ENCODE measurements around the gene MAP4K4. TPM values are rescaled to one million over a fixed set of nuclear protein-coding genes. Genes with fewer than 3 reads are reported as not detected.

The MAP4K4 gene
- total and polyA plus RNA-seq, 2 experiments from 2014 or later = 59.1 to 84.4 TPM

DNA sequence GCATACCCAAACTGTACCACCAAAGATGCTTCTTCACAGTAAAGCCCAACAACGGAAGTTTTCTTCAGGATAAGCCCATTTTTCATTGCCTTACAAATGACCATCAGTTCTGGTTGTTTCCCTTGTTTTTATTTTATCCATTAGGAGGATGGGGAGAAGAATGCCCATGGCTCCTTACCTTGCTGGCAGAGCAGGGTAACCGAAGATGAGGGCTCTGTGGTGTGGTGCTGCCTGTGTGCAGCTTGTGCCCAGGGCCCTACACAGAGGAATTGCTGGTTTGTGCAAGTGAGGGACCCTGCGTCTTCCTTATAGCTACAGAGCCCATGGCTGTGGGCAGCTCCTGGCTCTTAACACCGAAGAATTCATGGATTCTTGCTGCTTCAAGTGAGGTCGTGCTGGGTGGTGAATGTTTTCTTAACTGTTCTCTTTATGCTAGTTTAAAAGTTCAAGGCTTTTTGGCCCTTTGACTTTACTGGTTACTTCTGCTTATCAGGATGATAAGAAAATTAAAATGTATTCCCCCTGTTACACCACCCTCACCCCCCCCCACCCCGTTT is 110.6 kb downstream of the MAP4K4 start:
- Histone ChIP-seq H2AFZ (no peak overlapping the region), H3K9me2 (replicated peaks; ENCODE audit: insufficient read depth) (no peaks in the 10 kb centered on the region), H3K4me2 (no peak overlapping the region), H3K36me3 (replicated peaks; ENCODE audit: insufficient read depth, low read depth) (no peaks in the 10 kb centered on the region), H3K27me3 (no peaks in the 10 kb centered on the region), H3K9me3 (ENCODE audit: low read depth) (no peaks in the 10 kb centered on the region), H3K79me2 (peaks cover 86% of the 10 kb centered on the region), H3K4me1 (ENCODE audit: insufficient read depth) (peaks cover 40% of the 10 kb centered on the region), H3K4me3 (no peak overlapping the region), H4K20me1 (ENCODE audit: insufficient read depth, poor library complexity, severe bottlenecking) (peaks cover 17% of the 10 kb centered on the region), H3K27ac (peak overlapping the region; percentile 92)
- no peak for DNase-seq (ENCODE audit: low spot score)
- WGBS (ENCODE audit: low lambda C conversion rate, missing lambda C conversion rate) = 70% methylated on average over 6 of the region's 6 CpGs
- TF ChIP-seq EZH2phosphoT487 (IDR thresholded peaks at IDR 0.05; ENCODE audit: low read depth, severe bottlenecking, unreplicated experiment) = no peak
- no peak for TF ChIP-seq EZH2 (IDR thresholded peaks at IDR 0.05; ENCODE audit: borderline replicate concordance)

DNA sequence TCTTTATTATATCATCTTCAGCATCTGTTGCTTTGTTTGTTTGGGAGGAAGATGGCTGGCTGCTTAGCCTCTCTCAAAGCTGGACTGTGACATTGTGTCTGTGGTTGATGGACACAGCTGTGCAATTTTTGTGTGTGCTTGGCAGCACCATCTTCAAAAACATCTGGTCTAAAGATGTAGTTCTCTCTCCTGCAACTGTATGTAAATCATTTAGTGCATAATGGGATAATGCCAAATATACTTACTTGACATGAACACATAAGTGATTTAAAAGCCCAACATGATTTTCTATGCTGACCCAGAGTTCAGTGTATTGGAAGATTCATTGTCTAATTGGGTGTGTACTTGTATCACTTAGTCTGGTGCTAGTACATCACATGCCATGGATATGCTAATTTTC is 112.2 kb downstream of the MAP4K4 start:
- no peaks in the 10 kb centered on the region for H3K36me3 ChIP-seq (replicated peaks; ENCODE audit: insufficient read depth, low read depth)
- no peak for DNase-seq (ENCODE audit: low spot score)
- TF ChIP-seq EZH2phosphoT487 (IDR thresholded peaks at IDR 0.05; ENCODE audit: low read depth, severe bottlenecking, unreplicated experiment) (no peak), EZH2 (IDR thresholded peaks at IDR 0.05; ENCODE audit: borderline replicate concordance) (no peak)
- TF ChIP-seq, protein P1, sequence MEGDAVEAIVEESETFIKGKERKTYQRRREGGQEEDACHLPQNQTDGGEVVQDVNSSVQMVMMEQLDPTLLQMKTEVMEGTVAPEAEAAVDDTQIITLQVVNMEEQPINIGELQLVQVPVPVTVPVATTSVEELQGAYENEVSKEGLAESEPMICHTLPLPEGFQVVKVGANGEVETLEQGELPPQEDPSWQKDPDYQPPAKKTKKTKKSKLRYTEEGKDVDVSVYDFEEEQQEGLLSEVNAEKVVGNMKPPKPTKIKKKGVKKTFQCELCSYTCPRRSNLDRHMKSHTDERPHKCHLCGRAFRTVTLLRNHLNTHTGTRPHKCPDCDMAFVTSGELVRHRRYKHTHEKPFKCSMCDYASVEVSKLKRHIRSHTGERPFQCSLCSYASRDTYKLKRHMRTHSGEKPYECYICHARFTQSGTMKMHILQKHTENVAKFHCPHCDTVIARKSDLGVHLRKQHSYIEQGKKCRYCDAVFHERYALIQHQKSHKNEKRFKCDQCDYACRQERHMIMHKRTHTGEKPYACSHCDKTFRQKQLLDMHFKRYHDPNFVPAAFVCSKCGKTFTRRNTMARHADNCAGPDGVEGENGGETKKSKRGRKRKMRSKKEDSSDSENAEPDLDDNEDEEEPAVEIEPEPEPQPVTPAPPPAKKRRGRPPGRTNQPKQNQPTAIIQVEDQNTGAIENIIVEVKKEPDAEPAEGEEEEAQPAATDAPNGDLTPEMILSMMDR (IDR thresholded peaks at IDR 0.05; ENCODE audit: poor library complexity) = no peak
- H2AFZ ChIP-seq = no peak overlapping the region
- H3K4me3 ChIP-seq = no peak overlapping the region
- no peaks in the 10 kb centered on the region for H3K27me3 ChIP-seq
- H3K4me1 ChIP-seq (ENCODE audit: insufficient read depth) = peaks cover 25% of the 10 kb centered on the region
- no peak overlapping the region for H3K4me2 ChIP-seq
- no peaks in the 10 kb centered on the region for H3K9me3 ChIP-seq (ENCODE audit: low read depth)
- H4K20me1 ChIP-seq (ENCODE audit: insufficient read depth, poor library complexity, severe bottlenecking) = peaks cover 16% of the 10 kb centered on the region
- H3K27ac ChIP-seq = peak overlapping the region; percentile 11
- H3K79me2 ChIP-seq = peaks cover 86% of the 10 kb centered on the region
- no peaks in the 10 kb centered on the region for H3K9me2 ChIP-seq (replicated peaks; ENCODE audit: insufficient read depth)

DNA sequence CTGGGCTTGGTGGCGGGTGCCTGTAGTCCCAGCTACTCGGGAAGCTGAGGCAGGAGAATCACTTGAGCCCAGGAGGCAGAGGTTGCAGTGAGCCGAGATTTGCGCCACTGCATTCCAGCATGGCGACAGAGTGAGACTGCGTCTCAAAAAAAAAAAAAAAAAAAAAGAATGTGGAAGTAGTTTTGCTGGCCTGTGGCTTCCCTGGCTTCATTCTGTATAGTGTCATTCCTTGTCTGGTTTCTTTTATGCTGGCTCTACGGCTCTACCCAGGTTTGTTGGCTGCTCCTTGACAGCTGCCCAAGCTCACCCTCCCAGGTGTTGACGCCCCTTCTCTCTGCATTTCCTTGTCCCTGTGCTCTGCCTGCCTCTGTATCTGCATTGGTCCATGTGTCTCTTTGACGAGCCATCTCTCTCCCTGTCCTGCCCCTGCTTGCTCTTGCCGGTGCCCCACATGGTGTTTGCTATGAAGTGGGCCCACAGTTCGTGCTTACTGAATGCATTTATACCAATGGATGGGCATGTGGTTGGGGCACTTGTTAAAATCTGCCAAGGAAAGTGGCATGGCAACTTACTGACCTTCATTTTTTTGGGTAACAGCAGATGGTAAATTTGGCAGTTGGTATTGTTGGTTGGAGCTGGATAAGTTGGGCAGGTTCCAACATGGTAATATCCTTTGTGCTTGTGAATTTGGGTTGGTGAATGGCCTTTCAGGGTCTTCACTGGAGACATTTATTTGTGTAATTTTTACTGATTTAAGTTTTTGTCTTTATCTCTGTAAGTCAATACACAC is 113.9 kb downstream of the MAP4K4 start:
- peaks cover 13% of the 10 kb centered on the region for H4K20me1 ChIP-seq (ENCODE audit: insufficient read depth, poor library complexity, severe bottlenecking)
- WGBS (ENCODE audit: low lambda C conversion rate, missing lambda C conversion rate) = 89% methylated on average over 11 of the region's 11 CpGs
- peaks cover 17% of the 10 kb centered on the region for H3K4me1 ChIP-seq (ENCODE audit: insufficient read depth)
- no peak overlapping the region for H3K27ac ChIP-seq
- DNase-seq (ENCODE audit: low spot score) = no peak
- H2AFZ ChIP-seq = no peak overlapping the region
- no peak overlapping the region for H3K4me3 ChIP-seq
- H3K27me3 ChIP-seq = no peaks in the 10 kb centered on the region
- peaks cover 100% of the 10 kb centered on the region for H3K79me2 ChIP-seq
- no peaks in the 10 kb centered on the region for H3K9me3 ChIP-seq (ENCODE audit: low read depth)
- H3K9me2 ChIP-seq (replicated peaks; ENCODE audit: insufficient read depth) = no peaks in the 10 kb centered on the region
- no peak overlapping the region for H3K4me2 ChIP-seq
- no peaks in the 10 kb centered on the region for H3K36me3 ChIP-seq (replicated peaks; ENCODE audit: insufficient read depth, low read depth)
- no peak for TF ChIP-seq EZH2phosphoT487 (IDR thresholded peaks at IDR 0.05; ENCODE audit: low read depth, severe bottlenecking, unreplicated experiment)
- TF ChIP-seq, protein P1 (IDR thresholded peaks at IDR 0.05; ENCODE audit: poor library complexity) = no peak
- no peak for TF ChIP-seq EZH2 (IDR thresholded peaks at IDR 0.05; ENCODE audit: borderline replicate concordance)

DNA sequence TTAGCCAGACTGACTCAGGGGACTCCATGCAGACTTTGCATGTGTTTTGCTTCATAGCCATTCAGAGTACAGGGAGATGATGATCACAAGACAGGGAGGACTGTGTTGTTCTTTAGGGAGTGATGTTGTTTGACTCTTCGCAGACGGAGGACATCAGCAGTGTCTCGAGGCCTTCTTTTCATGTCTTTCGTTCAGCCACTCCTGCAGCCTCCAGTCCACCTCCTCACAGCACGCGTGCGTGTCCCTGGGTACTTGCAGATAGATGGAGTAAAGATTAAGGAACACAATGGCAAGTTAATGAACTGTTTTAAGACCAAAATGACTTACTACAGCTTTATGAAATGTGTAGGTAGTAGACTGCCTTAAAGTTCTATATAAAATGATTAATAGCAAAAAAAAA is 114.7 kb downstream of the MAP4K4 start:
- WGBS (ENCODE audit: low lambda C conversion rate, missing lambda C conversion rate) = 95% methylated on average over 7 of the region's 7 CpGs
- DNase-seq (ENCODE audit: low spot score) = no peak
- Histone ChIP-seq H4K20me1 (ENCODE audit: insufficient read depth, poor library complexity, severe bottlenecking) (peaks cover 15% of the 10 kb centered on the region), H3K36me3 (replicated peaks; ENCODE audit: insufficient read depth, low read depth) (no peaks in the 10 kb centered on the region), H3K4me1 (ENCODE audit: insufficient read depth) (peaks cover 9% of the 10 kb centered on the region), H3K27me3 (no peaks in the 10 kb centered on the region), H3K79me2 (peaks cover 100% of the 10 kb centered on the region), H3K9me2 (replicated peaks; ENCODE audit: insufficient read depth) (no peaks in the 10 kb centered on the region), H3K4me2 (no peak overlapping the region), H3K27ac (no peak overlapping the region), H3K4me3 (no peak overlapping the region), H3K9me3 (ENCODE audit: low read depth) (no peaks in the 10 kb centered on the region), H2AFZ (no peak overlapping the region)
- TF ChIP-seq EZH2 (IDR thresholded peaks at IDR 0.05; ENCODE audit: borderline replicate concordance) (no peak), EZH2phosphoT487 (IDR thresholded peaks at IDR 0.05; ENCODE audit: low read depth, severe bottlenecking, unreplicated experiment) (no peak)
- TF ChIP-seq, protein P1 (IDR thresholded peaks at IDR 0.05; ENCODE audit: poor library complexity) = no peak
